ENCODE data around the gene NPAT. TPM values are rescaled to one million over a fixed set of nuclear protein-coding genes. Genes with fewer than 3 reads are reported as not detected.

Gene NPAT
- polyA plus RNA-seq, 1 donor (not counting 4 experiments of a cell fraction or from before 2014, with no cell fraction given) = 8.0 TPM

DNA sequence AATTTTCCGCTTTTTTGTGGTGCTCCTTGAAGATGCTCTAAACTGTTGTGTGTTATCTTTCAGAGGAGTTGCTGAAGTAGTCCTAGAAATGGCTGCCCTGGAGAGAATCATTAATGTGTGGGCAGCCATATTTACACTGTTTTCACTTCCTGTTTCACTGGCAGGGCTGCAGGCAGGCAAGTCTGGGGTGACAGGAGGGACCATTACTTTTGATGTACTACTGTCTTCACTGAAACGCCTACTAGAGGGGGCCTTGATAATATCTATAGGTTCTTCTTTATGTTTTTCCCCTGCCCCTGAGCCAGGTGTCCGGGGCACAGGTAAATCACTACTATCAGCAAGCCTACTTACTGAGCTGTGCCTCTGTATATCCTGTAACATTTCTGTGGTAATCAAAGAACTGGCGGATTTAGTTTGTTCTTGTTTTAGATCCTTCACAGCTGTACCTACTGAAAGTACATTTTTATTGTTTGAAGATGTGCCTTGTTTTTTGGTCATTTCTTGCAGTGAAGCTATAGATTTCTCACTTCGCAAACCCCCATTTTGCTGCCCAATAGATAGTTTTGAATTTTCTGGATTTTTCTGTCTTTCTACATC, 61.4 kb downstream of the NPAT start:
- no peaks in the 10 kb centered on the region for H3K9me1 ChIP-seq (ENCODE audit: control insufficient read depth, extremely low read depth, insufficient read depth, low read length)
- H3K79me2 ChIP-seq (ENCODE audit: control insufficient read depth, insufficient read depth, low read length) = no peaks in the 10 kb centered on the region
- H3K4me1 ChIP-seq (ENCODE audit: control insufficient read depth, extremely low read depth, insufficient read depth, low read length) = no peaks in the 10 kb centered on the region
- H4K20me1 ChIP-seq (ENCODE audit: control insufficient read depth, extremely low read depth, insufficient read depth, low read length) = no peaks in the 10 kb centered on the region
- H3K4me2 ChIP-seq (ENCODE audit: control insufficient read depth, extremely low read depth, insufficient read depth, low read depth, low read length) = no peak overlapping the region
- FAIRE-seq (no peak), DNase-seq (ENCODE audit: low read depth, low spot score) (no peak)
- no peaks in the 10 kb centered on the region for H3K27me3 ChIP-seq (ENCODE audit: control insufficient read depth, extremely low read depth, insufficient read depth, low read length)
- no peak for TF ChIP-seq EZH2 (IDR thresholded peaks at IDR 0.05; ENCODE audit: low read length)
- TF ChIP-seq, protein P1, sequence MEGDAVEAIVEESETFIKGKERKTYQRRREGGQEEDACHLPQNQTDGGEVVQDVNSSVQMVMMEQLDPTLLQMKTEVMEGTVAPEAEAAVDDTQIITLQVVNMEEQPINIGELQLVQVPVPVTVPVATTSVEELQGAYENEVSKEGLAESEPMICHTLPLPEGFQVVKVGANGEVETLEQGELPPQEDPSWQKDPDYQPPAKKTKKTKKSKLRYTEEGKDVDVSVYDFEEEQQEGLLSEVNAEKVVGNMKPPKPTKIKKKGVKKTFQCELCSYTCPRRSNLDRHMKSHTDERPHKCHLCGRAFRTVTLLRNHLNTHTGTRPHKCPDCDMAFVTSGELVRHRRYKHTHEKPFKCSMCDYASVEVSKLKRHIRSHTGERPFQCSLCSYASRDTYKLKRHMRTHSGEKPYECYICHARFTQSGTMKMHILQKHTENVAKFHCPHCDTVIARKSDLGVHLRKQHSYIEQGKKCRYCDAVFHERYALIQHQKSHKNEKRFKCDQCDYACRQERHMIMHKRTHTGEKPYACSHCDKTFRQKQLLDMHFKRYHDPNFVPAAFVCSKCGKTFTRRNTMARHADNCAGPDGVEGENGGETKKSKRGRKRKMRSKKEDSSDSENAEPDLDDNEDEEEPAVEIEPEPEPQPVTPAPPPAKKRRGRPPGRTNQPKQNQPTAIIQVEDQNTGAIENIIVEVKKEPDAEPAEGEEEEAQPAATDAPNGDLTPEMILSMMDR (optimal IDR thresholded peaks at IDR 0.05 in 1 of 3, IDR thresholded peaks at IDR 0.05 in 1 of 3, conservative IDR thresholded peaks at IDR 0.05 in 1 of 3; ENCODE audit: extremely low read depth in 1 of 3, insufficient read depth in 2 of 3, low read length in 3 of 3) = no peak
- H3K36me3 ChIP-seq (ENCODE audit: control insufficient read depth in 2 of 2, extremely low read depth in 1 of 2, insufficient read depth in 2 of 2, low read length in 2 of 2) = peaks cover 2 to 6% of the 10 kb centered on the region in 2 experiments
- H3K9ac ChIP-seq (ENCODE audit: control insufficient read depth, extremely low read depth, insufficient read depth, low read length) = no peak overlapping the region
- no peak overlapping the region for H2AFZ ChIP-seq (ENCODE audit: control insufficient read depth, low read length)
- dilution Hi-C loops (cut with MboI; ENCODE audit: extremely low pct_ligation_motif_present, low sequenced_read_pairs) = no loop called here
- H3K27ac ChIP-seq (ENCODE audit: control insufficient read depth, insufficient read depth, low read length) = no peak overlapping the region
- no peak overlapping the region for H3K4me3 ChIP-seq (ENCODE audit: control insufficient read depth in 2 of 3, extremely low read depth in 1 of 3, insufficient read depth in 2 of 3, low read depth in 1 of 3, low read length in 3 of 3)
- no peaks in the 10 kb centered on the region for H3K9me3 ChIP-seq (ENCODE audit: control insufficient read depth, low read depth, low read length)

DNA sequence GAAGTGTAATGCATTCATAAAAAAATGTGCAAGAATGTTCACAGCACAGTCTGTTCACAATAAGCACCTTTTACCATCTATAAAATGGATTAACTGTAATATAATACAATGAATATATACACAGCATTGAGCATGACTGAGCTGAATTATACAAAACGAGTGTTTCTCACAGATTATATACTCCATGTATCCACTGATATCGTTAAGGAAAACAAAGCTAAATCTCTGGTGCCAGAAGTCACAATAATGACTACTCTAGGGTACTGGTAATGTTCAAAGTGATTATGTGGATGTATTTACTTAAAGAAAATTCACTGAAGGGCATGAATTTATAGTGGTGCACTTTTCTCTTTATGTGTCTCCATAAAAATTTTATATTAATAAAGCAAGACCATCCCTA, 67.8 kb downstream of the NPAT start:
- Histone ChIP-seq H3K4me1 (ENCODE audit: control insufficient read depth, extremely low read depth, insufficient read depth, low read length) (no peaks in the 10 kb centered on the region), H3K4me3 (ENCODE audit: control insufficient read depth in 2 of 3, extremely low read depth in 1 of 3, insufficient read depth in 2 of 3, low read depth in 1 of 3, low read length in 3 of 3) (no peak overlapping the region), H3K9ac (ENCODE audit: control insufficient read depth, extremely low read depth, insufficient read depth, low read length) (no peak overlapping the region), H4K20me1 (ENCODE audit: control insufficient read depth, extremely low read depth, insufficient read depth, low read length) (no peaks in the 10 kb centered on the region), H3K36me3 (ENCODE audit: control insufficient read depth in 2 of 2, extremely low read depth in 1 of 2, insufficient read depth in 2 of 2, low read length in 2 of 2) (peaks cover 5 to 7% of the 10 kb centered on the region in 2 experiments), H3K27me3 (ENCODE audit: control insufficient read depth, extremely low read depth, insufficient read depth, low read length) (no peaks in the 10 kb centered on the region), H3K4me2 (ENCODE audit: control insufficient read depth, extremely low read depth, insufficient read depth, low read depth, low read length) (no peak overlapping the region), H2AFZ (ENCODE audit: control insufficient read depth, low read length) (no peak overlapping the region), H3K9me3 (ENCODE audit: control insufficient read depth, low read depth, low read length) (no peaks in the 10 kb centered on the region), H3K27ac (ENCODE audit: control insufficient read depth, insufficient read depth, low read length) (no peak overlapping the region), H3K9me1 (ENCODE audit: control insufficient read depth, extremely low read depth, insufficient read depth, low read length) (no peaks in the 10 kb centered on the region), H3K79me2 (ENCODE audit: control insufficient read depth, insufficient read depth, low read length) (no peaks in the 10 kb centered on the region)
- TF ChIP-seq, protein P1 (optimal IDR thresholded peaks at IDR 0.05 in 1 of 3, IDR thresholded peaks at IDR 0.05 in 1 of 3, conservative IDR thresholded peaks at IDR 0.05 in 1 of 3; ENCODE audit: extremely low read depth in 1 of 3, insufficient read depth in 2 of 3, low read length in 3 of 3) = no peak
- TF ChIP-seq EZH2 (IDR thresholded peaks at IDR 0.05; ENCODE audit: low read length) = no peak
- dilution Hi-C loops (cut with MboI; ENCODE audit: extremely low pct_ligation_motif_present, low sequenced_read_pairs) = no loop called here
- DNase-seq (ENCODE audit: low read depth, low spot score) (no peak), FAIRE-seq (no peak)

Data from keratinocyte (primary cell).